ENCODE results near the gene PPM1E. TPM values are rescaled to one million over a fixed set of nuclear protein-coding genes. Genes with fewer than 3 reads are reported as not detected.

The PPM1E gene
- total RNA-seq, 4 donors from 2014 or later, result under 0.01 to 0.42 TPM; not detected in 2

DNA sequence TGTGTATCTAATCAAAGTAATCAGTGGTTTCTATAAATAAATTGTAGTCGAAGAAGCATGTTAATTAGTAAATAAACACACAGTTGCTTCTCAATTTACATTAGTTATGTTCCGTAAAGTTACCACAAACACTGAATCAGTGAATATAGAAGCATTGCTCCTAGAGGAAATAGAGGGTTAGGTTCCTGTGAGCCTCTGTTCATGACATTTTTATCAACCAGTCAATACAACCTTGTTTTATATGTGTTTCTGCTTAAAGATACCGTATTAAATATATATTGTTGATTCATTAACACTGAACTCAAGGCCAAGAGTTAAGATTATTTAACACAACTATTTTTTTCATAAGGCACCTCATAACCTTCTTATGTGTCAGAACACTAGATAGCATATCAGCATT is 134.3 kb downstream of the PPM1E start:
- no peak for TF ChIP-seq EP300 (IDR thresholded peaks at IDR 0.05)
- TF ChIP-seq, protein P1, sequence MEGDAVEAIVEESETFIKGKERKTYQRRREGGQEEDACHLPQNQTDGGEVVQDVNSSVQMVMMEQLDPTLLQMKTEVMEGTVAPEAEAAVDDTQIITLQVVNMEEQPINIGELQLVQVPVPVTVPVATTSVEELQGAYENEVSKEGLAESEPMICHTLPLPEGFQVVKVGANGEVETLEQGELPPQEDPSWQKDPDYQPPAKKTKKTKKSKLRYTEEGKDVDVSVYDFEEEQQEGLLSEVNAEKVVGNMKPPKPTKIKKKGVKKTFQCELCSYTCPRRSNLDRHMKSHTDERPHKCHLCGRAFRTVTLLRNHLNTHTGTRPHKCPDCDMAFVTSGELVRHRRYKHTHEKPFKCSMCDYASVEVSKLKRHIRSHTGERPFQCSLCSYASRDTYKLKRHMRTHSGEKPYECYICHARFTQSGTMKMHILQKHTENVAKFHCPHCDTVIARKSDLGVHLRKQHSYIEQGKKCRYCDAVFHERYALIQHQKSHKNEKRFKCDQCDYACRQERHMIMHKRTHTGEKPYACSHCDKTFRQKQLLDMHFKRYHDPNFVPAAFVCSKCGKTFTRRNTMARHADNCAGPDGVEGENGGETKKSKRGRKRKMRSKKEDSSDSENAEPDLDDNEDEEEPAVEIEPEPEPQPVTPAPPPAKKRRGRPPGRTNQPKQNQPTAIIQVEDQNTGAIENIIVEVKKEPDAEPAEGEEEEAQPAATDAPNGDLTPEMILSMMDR (IDR thresholded peaks at IDR 0.05), result no peak
- TF ChIP-seq POLR2A (IDR thresholded peaks at IDR 0.05), result no peak
- 91 to 95% methylated on average over 3 of the region's 3 CpGs for WGBS, 2 donors
- Histone ChIP-seq H3K4me3 (no peak overlapping the region), H3K4me1 (no peaks in the 10 kb centered on the region), H3K27me3 (no peaks in the 10 kb centered on the region), H3K27ac (no peak overlapping the region), H3K9me3 (peaks cover 0 to 25% (median 0%) of the 10 kb centered on the region in 4 donors), H3K36me3 (no peaks in the 10 kb centered on the region)
- DNase-seq (ENCODE audit: low spot score in 2 of 2), result no peak

DNA sequence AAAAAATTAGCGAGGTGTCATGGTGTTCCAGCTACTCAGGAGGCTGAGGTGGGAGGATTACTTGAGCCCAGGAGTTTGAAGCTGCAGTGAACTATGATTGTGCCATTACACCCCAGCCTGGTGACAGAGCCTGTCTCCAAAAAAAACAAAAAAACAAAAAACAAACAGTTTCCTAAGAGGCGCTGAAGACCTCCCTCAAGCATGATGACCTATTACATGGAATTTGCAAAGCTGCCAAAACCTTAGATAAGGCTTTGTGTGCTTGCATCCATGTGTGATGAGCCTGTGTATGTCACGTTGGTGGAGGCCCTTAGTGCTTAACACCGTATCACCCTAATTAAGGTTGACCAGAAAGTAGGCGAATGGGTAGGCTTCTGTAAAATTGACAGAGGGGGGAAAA is 143.5 kb downstream of the PPM1E start:
- Histone ChIP-seq H3K27ac (no peak overlapping the region), H3K4me1 (no peaks in the 10 kb centered on the region), H3K4me3 (no peak overlapping the region), H3K27me3 (no peaks in the 10 kb centered on the region), H3K36me3 (no peaks in the 10 kb centered on the region), H3K9me3 (peaks cover 0 to 15% (median 0%) of the 10 kb centered on the region in 4 donors)
- TF ChIP-seq EP300 (IDR thresholded peaks at IDR 0.05), result no peak
- TF ChIP-seq, protein P1 (IDR thresholded peaks at IDR 0.05), result no peak
- no peak for TF ChIP-seq POLR2A (IDR thresholded peaks at IDR 0.05)
- WGBS, 2 donors, result 76 to 80% methylated on average over 5 of the region's 5 CpGs
- no peak for DNase-seq (ENCODE audit: low spot score in 2 of 2)

DNA sequence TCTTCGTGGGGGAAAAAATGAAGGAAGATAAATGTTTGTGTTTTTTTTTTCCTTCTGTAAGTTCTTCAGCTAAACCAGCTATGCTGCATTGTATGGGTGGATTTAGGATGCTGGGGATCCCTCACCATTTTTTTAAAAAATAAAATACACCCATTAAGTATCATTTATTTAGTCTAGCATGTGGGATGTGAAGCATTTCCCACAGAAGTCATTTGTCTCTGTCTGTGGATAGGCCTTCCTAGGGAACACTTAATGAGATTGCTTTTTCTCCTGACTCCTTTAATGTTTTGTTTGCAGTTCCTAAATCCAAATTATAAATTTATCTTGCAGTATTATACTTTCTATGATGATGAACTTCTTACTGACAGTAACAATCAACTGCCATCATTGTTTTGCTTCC is 146.7 kb downstream of the PPM1E start:
- H3K27ac ChIP-seq, result no peak overlapping the region
- no peaks in the 10 kb centered on the region for H3K4me1 ChIP-seq
- TF ChIP-seq POLR2A (IDR thresholded peaks at IDR 0.05) (no peak), EP300 (IDR thresholded peaks at IDR 0.05) (no peak)
- TF ChIP-seq, protein P1 (IDR thresholded peaks at IDR 0.05), result no peak
- 82 to 89% methylated on average over 1 of the region's 1 CpG for WGBS, 2 donors
- no peaks in the 10 kb centered on the region for H3K27me3 ChIP-seq
- H3K36me3 ChIP-seq, result no peaks in the 10 kb centered on the region
- H3K9me3 ChIP-seq, result peaks cover 0 to 18% (median 0%) of the 10 kb centered on the region in 4 donors
- no peak overlapping the region for H3K4me3 ChIP-seq
- no peak for DNase-seq (ENCODE audit: low spot score in 2 of 2)

DNA sequence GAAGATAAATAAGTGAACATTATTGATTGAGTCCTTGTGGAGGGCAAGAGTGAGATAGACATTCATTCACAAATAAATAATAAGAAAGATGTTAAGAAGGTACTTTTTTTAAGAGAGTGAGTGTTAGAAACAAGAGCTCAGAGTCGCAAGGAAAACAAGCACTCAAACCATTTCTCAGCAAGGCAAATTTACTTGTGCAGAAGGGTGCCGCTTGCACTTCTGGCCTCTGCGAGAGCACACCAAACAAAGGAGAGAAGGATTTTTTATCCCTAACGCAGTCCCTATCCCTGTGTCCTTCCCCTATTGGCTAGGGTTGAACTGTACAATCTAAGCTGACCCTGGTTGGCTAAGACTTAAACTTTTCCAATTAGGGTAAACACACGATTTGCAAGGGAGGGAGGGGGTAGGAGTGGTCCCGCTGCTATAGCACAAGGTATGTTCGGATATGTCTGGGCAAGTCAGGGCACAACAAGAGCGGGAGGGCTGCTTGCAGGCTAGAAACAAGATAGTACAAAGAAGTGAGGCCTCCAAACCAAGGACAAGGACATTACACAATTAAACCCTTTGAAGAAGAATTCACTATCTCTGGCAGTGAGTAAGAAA is 156.2 kb downstream of the PPM1E start:
- Histone ChIP-seq H3K27ac (no peak overlapping the region), H3K9me3 (peaks cover 0 to 29% (median 0%) of the 10 kb centered on the region in 4 donors), H3K4me1 (no peaks in the 10 kb centered on the region), H3K27me3 (no peaks in the 10 kb centered on the region), H3K36me3 (no peaks in the 10 kb centered on the region), H3K4me3 (no peak overlapping the region)
- TF ChIP-seq EP300 (IDR thresholded peaks at IDR 0.05), result no peak
- no peak for TF ChIP-seq POLR2A (IDR thresholded peaks at IDR 0.05)
- TF ChIP-seq, protein P1 (IDR thresholded peaks at IDR 0.05), result no peak
- no peak for DNase-seq (ENCODE audit: low spot score in 2 of 2)
- WGBS, 2 donors, result 89 to 90% methylated on average over 8 of the region's 8 CpGs

DNA sequence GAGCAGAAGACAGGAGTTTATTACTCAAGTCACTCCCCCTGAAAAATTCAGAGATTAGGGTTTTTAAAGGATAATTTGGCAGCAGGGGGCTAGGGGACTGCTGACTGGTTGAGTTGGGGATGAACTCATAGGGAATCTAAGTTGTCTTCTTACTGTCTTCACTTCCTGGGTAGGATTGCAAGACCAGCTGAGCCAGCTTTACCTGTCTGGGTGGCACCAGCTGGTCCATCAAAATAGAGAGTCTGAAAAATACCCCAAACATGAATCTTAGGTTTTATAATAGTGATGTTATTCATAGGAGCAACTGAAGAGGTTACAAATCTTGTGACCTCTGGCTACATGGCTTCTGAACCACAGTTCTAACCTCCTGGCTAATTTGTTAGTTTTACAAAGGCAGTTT is 157.9 kb downstream of the PPM1E start:
- H3K4me3 ChIP-seq, result no peak overlapping the region
- H3K27ac ChIP-seq, result no peak overlapping the region
- H3K4me1 ChIP-seq, result no peaks in the 10 kb centered on the region
- peaks cover 0 to 29% (median 0%) of the 10 kb centered on the region in 4 donors for H3K9me3 ChIP-seq
- TF ChIP-seq POLR2A (IDR thresholded peaks at IDR 0.05) (no peak), EP300 (IDR thresholded peaks at IDR 0.05) (no peak)
- TF ChIP-seq, protein P1 (IDR thresholded peaks at IDR 0.05), result no peak
- H3K36me3 ChIP-seq, result no peaks in the 10 kb centered on the region
- no peaks in the 10 kb centered on the region for H3K27me3 ChIP-seq
- no peak for DNase-seq (ENCODE audit: low spot score in 2 of 2)
